ENCODE results near the gene SH3D19. TPM values are rescaled to one million over a fixed set of nuclear protein-coding genes. Genes with fewer than 3 reads are reported as not detected.
"Not testable (repeated sequence)": the region's sequence is repeated elsewhere in the genome, so short reads cannot be mapped to it uniquely, and the experiment has no call there.

SH3D19 gene
- total and polyA plus RNA-seq, 4 donors = 40.3 to 62.1 (median 40.9) TPM

- DNase-seq (ENCODE audit: low read depth in 4 of 6, low spot score in 6 of 6) = no peak
- no peaks in the 10 kb centered on the region for H3K9me3 ChIP-seq (ENCODE audit: control insufficient read depth, insufficient read depth, low read length)
- no CpG with 5 or more reads among the region's 2 CpGs for WGBS (ENCODE audit: insufficient coverage)
- no peaks in the 10 kb centered on the region for H3K27me3 ChIP-seq (ENCODE audit: control insufficient read depth, insufficient read depth, low read length)
- H3K36me3 ChIP-seq (ENCODE audit: control insufficient read depth, insufficient read depth, low read length) = no peaks in the 10 kb centered on the region
- H3K27ac ChIP-seq (ENCODE audit: low read depth, low read length) = no peak overlapping the region
- no peak overlapping the region for H3K4me3 ChIP-seq (ENCODE audit: low read depth, low read length)
- no peaks in the 10 kb centered on the region for H3K4me1 ChIP-seq (ENCODE audit: control insufficient read depth, insufficient read depth, low read length)
Measured at GRCh38 chr4:151242305-151242704, 83.1 kb downstream of the SH3D19 start.

GRCh38 chr4:151239608-151240007 is 85.8 kb downstream of the SH3D19 start:
- no peaks in the 10 kb centered on the region for H3K9me3 ChIP-seq (ENCODE audit: control insufficient read depth, insufficient read depth, low read length)
- no peak overlapping the region for H3K4me3 ChIP-seq (ENCODE audit: low read depth, low read length)
- H3K27ac ChIP-seq (ENCODE audit: low read depth, low read length) = no peak overlapping the region
- no peaks in the 10 kb centered on the region for H3K27me3 ChIP-seq (ENCODE audit: control insufficient read depth, insufficient read depth, low read length)
- no peak for DNase-seq (ENCODE audit: low read depth in 4 of 6, low spot score in 6 of 6)
- WGBS (ENCODE audit: insufficient coverage) = 90% methylated on average over 1 of the region's 3 CpGs
- no peaks in the 10 kb centered on the region for H3K4me1 ChIP-seq (ENCODE audit: control insufficient read depth, insufficient read depth, low read length)
- H3K36me3 ChIP-seq (ENCODE audit: control insufficient read depth, insufficient read depth, low read length) = peaks cover 4% of the 10 kb centered on the region

GRCh38 chr4:151238477-151238876 is 86.9 kb downstream of the SH3D19 start:
- DNase-seq (ENCODE audit: low read depth in 4 of 6, low spot score in 6 of 6) = peak in 3 of 6 donors; percentile 21 to 86 (median 83)
- WGBS (ENCODE audit: insufficient coverage) = 0% methylated on average over 1 of the region's 3 CpGs
- Histone ChIP-seq H3K4me1 (ENCODE audit: control insufficient read depth, insufficient read depth, low read length) (no peaks in the 10 kb centered on the region), H3K27me3 (ENCODE audit: control insufficient read depth, insufficient read depth, low read length) (no peaks in the 10 kb centered on the region), H3K9me3 (ENCODE audit: control insufficient read depth, insufficient read depth, low read length) (no peaks in the 10 kb centered on the region), H3K36me3 (ENCODE audit: control insufficient read depth, insufficient read depth, low read length) (peaks cover 4% of the 10 kb centered on the region), H3K27ac (ENCODE audit: low read depth, low read length) (peak overlapping the region; percentile 17), H3K4me3 (ENCODE audit: low read depth, low read length) (no peak overlapping the region)

- Histone ChIP-seq H3K9me3 (ENCODE audit: control insufficient read depth, insufficient read depth, low read length) (no peaks in the 10 kb centered on the region), H3K36me3 (ENCODE audit: control insufficient read depth, insufficient read depth, low read length) (peaks cover 4% of the 10 kb centered on the region), H3K27me3 (ENCODE audit: control insufficient read depth, insufficient read depth, low read length) (no peaks in the 10 kb centered on the region), H3K27ac (ENCODE audit: low read depth, low read length) (no peak overlapping the region), H3K4me1 (ENCODE audit: control insufficient read depth, insufficient read depth, low read length) (no peaks in the 10 kb centered on the region), H3K4me3 (ENCODE audit: low read depth, low read length) (no peak overlapping the region)
- DNase-seq (ENCODE audit: low read depth in 4 of 6, low spot score in 6 of 6) = no peak
- 97% methylated on average over 27 of the region's 27 CpGs for WGBS (ENCODE audit: insufficient coverage)
Measured at GRCh38 chr4:151236036-151236435, 89.4 kb downstream of the SH3D19 start.

GRCh38 chr4:151235373-151235772 is 90.0 kb downstream of the SH3D19 start:
- not testable (repeated sequence) for DNase-seq (ENCODE audit: low read depth in 4 of 6, low spot score in 6 of 6); H3K4me3 ChIP-seq (ENCODE audit: low read depth, low read length); H3K36me3 ChIP-seq (ENCODE audit: control insufficient read depth, insufficient read depth, low read length); H3K9me3 ChIP-seq (ENCODE audit: control insufficient read depth, insufficient read depth, low read length); H3K27ac ChIP-seq (ENCODE audit: low read depth, low read length); H3K27me3 ChIP-seq (ENCODE audit: control insufficient read depth, insufficient read depth, low read length); H3K4me1 ChIP-seq (ENCODE audit: control insufficient read depth, insufficient read depth, low read length)
- WGBS (ENCODE audit: insufficient coverage) = no CpG with 5 or more reads among the region's 1 CpG

- Histone ChIP-seq H3K27me3 (ENCODE audit: control insufficient read depth, insufficient read depth, low read length) (no peaks in the 10 kb centered on the region), H3K4me1 (ENCODE audit: control insufficient read depth, insufficient read depth, low read length) (peaks cover 3% of the 10 kb centered on the region), H3K4me3 (ENCODE audit: low read depth, low read length) (no peak overlapping the region), H3K9me3 (ENCODE audit: control insufficient read depth, insufficient read depth, low read length) (no peaks in the 10 kb centered on the region), H3K36me3 (ENCODE audit: control insufficient read depth, insufficient read depth, low read length) (peaks cover 4% of the 10 kb centered on the region), H3K27ac (ENCODE audit: low read depth, low read length) (no peak overlapping the region)
- DNase-seq (ENCODE audit: low read depth in 4 of 6, low spot score in 6 of 6) = no peak
- WGBS (ENCODE audit: insufficient coverage) = no CpG with 5 or more reads among the region's 5 CpGs
Measured at GRCh38 chr4:151233600-151233999, 91.8 kb downstream of the SH3D19 start.

GRCh38 chr4:151231915-151232595 is 93.3 kb downstream of the SH3D19 start:
- Histone ChIP-seq H3K4me1 (ENCODE audit: control insufficient read depth, insufficient read depth, low read length) (peaks cover 3% of the 10 kb centered on the region), H3K27me3 (ENCODE audit: control insufficient read depth, insufficient read depth, low read length) (no peaks in the 10 kb centered on the region), H3K27ac (ENCODE audit: low read depth, low read length) (no peak overlapping the region), H3K4me3 (ENCODE audit: low read depth, low read length) (no peak overlapping the region), H3K9me3 (ENCODE audit: control insufficient read depth, insufficient read depth, low read length) (no peaks in the 10 kb centered on the region), H3K36me3 (ENCODE audit: control insufficient read depth, insufficient read depth, low read length) (peaks cover 4% of the 10 kb centered on the region)
- WGBS (ENCODE audit: insufficient coverage) = 100% methylated on average over 3 of the region's 7 CpGs
- no peak for DNase-seq (ENCODE audit: low read depth in 4 of 6, low spot score in 6 of 6)

- H3K4me1 ChIP-seq (ENCODE audit: control insufficient read depth, insufficient read depth, low read length) = peaks cover 3% of the 10 kb centered on the region
- 100% methylated on average over 3 of the region's 6 CpGs for WGBS (ENCODE audit: insufficient coverage)
Measured at GRCh38 chr4:151228189-151229119, 97.0 kb downstream of the SH3D19 start.

GRCh38 chr4:151227731-151228130 is 97.7 kb downstream of the SH3D19 start:
- Histone ChIP-seq H3K4me3 (ENCODE audit: low read depth, low read length) (no peak overlapping the region), H3K4me1 (ENCODE audit: control insufficient read depth, insufficient read depth, low read length) (peaks cover 3% of the 10 kb centered on the region), H3K36me3 (ENCODE audit: control insufficient read depth, insufficient read depth, low read length) (no peaks in the 10 kb centered on the region), H3K9me3 (ENCODE audit: control insufficient read depth, insufficient read depth, low read length) (no peaks in the 10 kb centered on the region), H3K27ac (ENCODE audit: low read depth, low read length) (peak overlapping the region; percentile 88), H3K27me3 (ENCODE audit: control insufficient read depth, insufficient read depth, low read length) (no peaks in the 10 kb centered on the region)
- peak in 1 of 6 donors; percentile 44 for DNase-seq (ENCODE audit: low read depth in 4 of 6, low spot score in 6 of 6)
- 60% methylated on average over 1 of the region's 3 CpGs for WGBS (ENCODE audit: insufficient coverage)

More at GRCh38 chr4:151228189-151229119, 97.0 kb downstream of the SH3D19 start:
- H3K9me3 ChIP-seq (ENCODE audit: control insufficient read depth, insufficient read depth, low read length) = no peaks in the 10 kb centered on the region
- peak in 1 of 6 donors; percentile 56 for DNase-seq (ENCODE audit: low read depth in 4 of 6, low spot score in 6 of 6)
- no peaks in the 10 kb centered on the region for H3K27me3 ChIP-seq (ENCODE audit: control insufficient read depth, insufficient read depth, low read length)
- peak overlapping the region; percentile 88 for H3K27ac ChIP-seq (ENCODE audit: low read depth, low read length)
- H3K4me3 ChIP-seq (ENCODE audit: low read depth, low read length) = no peak overlapping the region
- no peaks in the 10 kb centered on the region for H3K36me3 ChIP-seq (ENCODE audit: control insufficient read depth, insufficient read depth, low read length)
